Cardiac muscle cell (in vitro differentiated cells and primary cell): ENCODE measurements around the gene SEMA5B. TPM values are rescaled to one million over a fixed set of nuclear protein-coding genes. Genes with fewer than 3 reads are reported as not detected.
A peak's percentile ranks its signal among the peaks of the same experiment; 100 is the strongest.

Experiments
- DNase-seq, 2 donors: peaks; one replicate each; pipeline versions ENCODE4 v3.0.0 to v3.0.0-alpha.2; 2010 to 2017; ENCODE audit warnings: low read depth in 1 of 2, low spot score in 1 of 2
- H3K27ac ChIP-seq: fragments of 200-600 bp; sonication (generic); 2 replicates; pipeline ENCODE4 v1.5.1; 2016
- H3K27me3 ChIP-seq: fragments of 200-600 bp; sonication (generic); 2 replicates; pipeline ENCODE4 v1.6.0; 2016; ENCODE audit warnings: control low read depth
- H3K36me3 ChIP-seq: fragments of 200-600 bp; sonication (generic); 2 replicates; pipeline ENCODE4 v1.5.1; 2016; ENCODE audit warnings: control low read depth
- H3K4me1 ChIP-seq: fragments of 200-600 bp; sonication (generic); 2 replicates; pipeline ENCODE4 v1.8.1; 2017; ENCODE audit warnings: low read depth, mild to moderate bottlenecking, mixed run types
- H3K4me3 ChIP-seq: fragments of 200-600 bp; sonication (generic); 2 replicates; pipeline ENCODE4 v1.5.1; 2016; ENCODE audit warnings: mild to moderate bottlenecking
- H3K9me3 ChIP-seq: fragments of 200-600 bp; sonication (generic); 2 replicates; pipeline ENCODE4 v1.5.1; 2017; ENCODE audit warnings: low read depth, mild to moderate bottlenecking, control low read depth
- polyA plus RNA-seq: library from polyadenylated mRNA; unstranded; fragments of >200 nt; fragmentation: Nextera tagmentation; extraction: Ambion mirVana; gene quantifications from 2 replicates; pipeline ENCODE4 v1.2.1, GENCODE V29; 2016
- total RNA-seq: library from RNA; depleted of rRNA; stranded (reverse); fragments of >200 nt; gene quantifications from 2 replicates; pipeline ENCODE4 v1.2.3, GENCODE V29; 2016
- TF ChIP-seq, protein P1 (sequence below): IDR thresholded peaks from 2 replicates; pipeline ENCODE4 v1.5.1; 2012; ENCODE audit warnings: low read depth, mild to moderate bottlenecking, low read length

The SEMA5B gene
- total and polyA plus RNA-seq, 2 experiments from 2014 or later, result 2.3 to 4.4 TPM

DNA sequence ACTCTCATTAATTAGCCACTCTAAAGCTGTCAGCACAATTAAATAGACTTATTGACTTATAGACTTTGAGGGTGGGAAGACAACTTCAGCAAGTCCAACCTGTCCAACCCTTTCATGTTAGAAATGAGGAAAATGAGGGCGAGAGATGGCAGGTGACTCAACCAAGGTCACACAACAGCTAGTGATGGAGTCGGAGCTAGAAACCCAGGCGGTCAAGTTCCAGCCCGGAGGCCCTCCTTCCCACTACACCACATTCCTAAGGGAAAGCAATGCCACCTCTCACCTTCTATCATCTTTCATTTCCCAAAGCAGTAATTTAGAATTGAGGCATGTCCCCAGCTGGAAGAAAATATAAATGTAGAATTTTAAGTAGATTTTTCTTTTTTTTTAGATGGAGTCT is 28.7 kb downstream of the SEMA5B start:
- no peak overlapping the region for H3K4me3 ChIP-seq
- no peaks in the 10 kb centered on the region for H3K4me1 ChIP-seq
- no peak for DNase-seq
- no peaks in the 10 kb centered on the region for H3K9me3 ChIP-seq
- H3K36me3 ChIP-seq, result no peaks in the 10 kb centered on the region
- H3K27me3 ChIP-seq, result peaks cover 11% of the 10 kb centered on the region
- TF ChIP-seq, protein P1, sequence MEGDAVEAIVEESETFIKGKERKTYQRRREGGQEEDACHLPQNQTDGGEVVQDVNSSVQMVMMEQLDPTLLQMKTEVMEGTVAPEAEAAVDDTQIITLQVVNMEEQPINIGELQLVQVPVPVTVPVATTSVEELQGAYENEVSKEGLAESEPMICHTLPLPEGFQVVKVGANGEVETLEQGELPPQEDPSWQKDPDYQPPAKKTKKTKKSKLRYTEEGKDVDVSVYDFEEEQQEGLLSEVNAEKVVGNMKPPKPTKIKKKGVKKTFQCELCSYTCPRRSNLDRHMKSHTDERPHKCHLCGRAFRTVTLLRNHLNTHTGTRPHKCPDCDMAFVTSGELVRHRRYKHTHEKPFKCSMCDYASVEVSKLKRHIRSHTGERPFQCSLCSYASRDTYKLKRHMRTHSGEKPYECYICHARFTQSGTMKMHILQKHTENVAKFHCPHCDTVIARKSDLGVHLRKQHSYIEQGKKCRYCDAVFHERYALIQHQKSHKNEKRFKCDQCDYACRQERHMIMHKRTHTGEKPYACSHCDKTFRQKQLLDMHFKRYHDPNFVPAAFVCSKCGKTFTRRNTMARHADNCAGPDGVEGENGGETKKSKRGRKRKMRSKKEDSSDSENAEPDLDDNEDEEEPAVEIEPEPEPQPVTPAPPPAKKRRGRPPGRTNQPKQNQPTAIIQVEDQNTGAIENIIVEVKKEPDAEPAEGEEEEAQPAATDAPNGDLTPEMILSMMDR, result no peak
- H3K27ac ChIP-seq, result no peak overlapping the region

DNA sequence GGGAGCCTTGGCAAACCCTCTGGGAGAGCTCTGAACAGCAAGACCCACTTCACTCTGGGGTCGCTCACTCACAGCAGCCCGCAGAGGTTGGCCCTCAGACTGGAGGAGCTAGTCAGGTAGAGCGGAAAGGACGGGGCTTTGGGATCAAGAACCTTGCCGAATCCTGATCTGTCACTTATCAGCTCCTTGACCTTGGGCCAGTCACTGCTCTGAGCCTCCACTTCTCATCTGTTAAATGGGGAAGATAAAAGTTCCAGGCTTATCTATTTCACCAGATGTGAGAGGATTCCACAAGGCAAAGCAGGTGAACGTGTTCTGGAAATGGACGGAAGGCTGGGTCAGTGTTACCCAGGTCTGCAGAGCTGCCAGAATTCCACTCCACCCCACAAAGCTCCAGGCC is 29.4 kb downstream of the SEMA5B start:
- H3K4me3 ChIP-seq, result no peak overlapping the region
- no peak for DNase-seq
- H3K27me3 ChIP-seq, result peaks cover 11% of the 10 kb centered on the region
- H3K27ac ChIP-seq, result no peak overlapping the region
- H3K36me3 ChIP-seq, result no peaks in the 10 kb centered on the region
- H3K4me1 ChIP-seq, result no peaks in the 10 kb centered on the region
- no peaks in the 10 kb centered on the region for H3K9me3 ChIP-seq
- TF ChIP-seq, protein P1, result no peak

DNA sequence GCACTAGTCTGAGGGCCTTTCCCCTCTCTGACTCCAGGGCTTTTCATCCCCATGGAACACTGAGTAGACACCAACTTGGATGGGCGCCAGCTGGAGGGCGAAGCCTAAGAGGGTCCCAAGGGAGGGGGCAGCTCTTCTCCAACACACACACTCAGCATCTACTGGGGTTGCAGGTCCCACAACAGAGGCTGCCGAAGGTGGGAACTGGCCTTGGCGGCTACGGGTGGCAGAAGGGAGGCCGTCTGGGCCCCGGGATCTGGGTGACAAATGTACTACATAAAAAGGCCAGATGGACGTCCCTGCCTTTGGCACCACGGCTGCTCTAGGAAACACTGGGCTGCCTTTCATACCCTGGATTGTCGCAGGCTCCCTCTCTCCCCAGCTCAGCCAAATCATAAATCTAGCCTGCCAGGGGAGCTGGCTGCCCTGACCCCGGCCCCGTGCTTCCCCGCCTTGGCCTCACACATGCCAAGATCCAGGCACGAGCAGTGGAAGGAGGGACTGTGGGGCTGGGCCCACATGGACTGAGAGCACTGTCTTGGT is 31.5 kb downstream of the SEMA5B start:
- H3K36me3 ChIP-seq, result no peaks in the 10 kb centered on the region
- no peaks in the 10 kb centered on the region for H3K4me1 ChIP-seq
- DNase-seq, result no peak
- H3K4me3 ChIP-seq, result no peak overlapping the region
- no peaks in the 10 kb centered on the region for H3K9me3 ChIP-seq
- H3K27me3 ChIP-seq, result peaks cover 5% of the 10 kb centered on the region
- no peak overlapping the region for H3K27ac ChIP-seq
- TF ChIP-seq, protein P1, result no peak

DNA sequence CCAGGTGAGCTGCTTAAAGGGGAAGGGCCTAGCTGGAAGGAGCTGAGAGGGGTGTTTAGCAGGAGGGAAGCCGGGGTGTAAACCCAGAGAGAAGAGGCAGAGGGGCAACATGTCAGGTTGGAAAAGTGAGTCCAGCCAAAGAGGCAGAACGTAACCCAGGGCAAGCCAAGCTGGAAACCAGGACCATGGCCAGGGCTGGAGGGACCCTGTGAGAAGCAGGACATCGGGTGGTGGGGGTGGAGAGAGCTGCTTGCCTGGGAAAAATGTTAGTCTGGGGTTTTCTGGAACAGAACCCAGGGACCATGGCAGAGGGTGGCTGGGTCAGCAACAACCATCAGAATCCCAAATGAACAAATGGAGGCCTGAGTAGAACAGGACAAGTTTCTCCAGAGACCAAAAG is 32.6 kb downstream of the SEMA5B start:
- DNase-seq, result peak in 1 of 2 donors; percentile 22
- Histone ChIP-seq H3K27me3 (peaks cover 3% of the 10 kb centered on the region), H3K4me3 (no peak overlapping the region), H3K36me3 (no peaks in the 10 kb centered on the region), H3K4me1 (no peaks in the 10 kb centered on the region), H3K27ac (no peak overlapping the region), H3K9me3 (no peaks in the 10 kb centered on the region)
- TF ChIP-seq, protein P1, result no peak

DNA sequence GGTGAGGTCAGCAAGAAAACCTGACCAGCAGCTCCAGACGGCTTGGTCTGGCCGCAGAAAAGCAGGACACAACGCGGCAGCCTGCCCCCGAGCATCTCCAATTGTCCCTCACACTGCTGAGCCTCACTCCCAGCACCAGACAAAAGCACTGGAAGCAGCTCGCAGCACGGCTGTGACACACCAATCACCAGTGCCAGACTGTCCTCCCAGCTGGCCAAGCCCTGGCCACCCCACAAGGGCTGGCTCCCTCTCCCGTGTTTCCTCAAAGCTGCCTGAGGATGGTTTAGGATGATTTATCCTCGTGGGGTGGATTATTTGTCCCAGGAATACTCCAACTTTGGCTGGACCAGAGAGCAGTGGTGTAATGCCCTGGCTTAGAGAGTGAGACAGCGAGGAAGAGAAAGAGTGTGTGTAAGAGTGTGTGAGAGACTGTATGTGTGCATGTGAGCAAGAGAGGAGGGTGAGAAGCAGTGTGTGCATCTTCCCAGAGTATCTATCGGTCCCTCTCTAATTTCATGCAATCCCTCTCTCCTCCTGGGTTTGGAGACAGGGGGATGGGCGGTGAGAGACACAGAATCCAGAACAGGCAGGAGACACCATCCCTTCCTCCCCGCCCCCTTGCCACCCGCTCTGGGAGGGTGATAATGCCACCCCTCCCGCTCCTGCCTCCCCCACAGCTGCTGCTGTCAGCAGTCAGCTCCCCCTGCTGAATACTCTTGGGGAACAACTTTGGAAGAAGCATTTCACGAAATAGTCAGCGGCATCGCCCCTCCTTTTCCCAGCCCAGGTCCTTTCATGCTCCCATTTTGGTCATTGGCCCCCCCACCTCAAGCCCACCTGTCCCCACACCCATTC is 34.2 kb downstream of the SEMA5B start:
- no peak overlapping the region for H3K27ac ChIP-seq

More for the DNA sequence above, 34.2 kb downstream of the SEMA5B start:
- Histone ChIP-seq H3K27me3 (peaks cover 3% of the 10 kb centered on the region), H3K9me3 (no peaks in the 10 kb centered on the region), H3K4me3 (no peak overlapping the region), H3K4me1 (no peaks in the 10 kb centered on the region), H3K36me3 (no peaks in the 10 kb centered on the region)
- no peak for DNase-seq
- TF ChIP-seq, protein P1, result no peak
